DOHH2 (cell line): ENCODE measurements around the gene PRDM4.
"Not testable (repeated sequence)": the region's sequence is repeated elsewhere in the genome, so short reads cannot be mapped to it uniquely, and the experiment has no call there.

Source experiments
- H3F3A ChIP-seq: fragments of 200-600 bp; sonication (generic), shearing (Covaris generic); 2 replicates; pipeline ENCODE4 v1.6.0; 2016; ENCODE audit warnings: antibody characterized with exemption, mild to moderate bottlenecking; ENCODE audit not compliant: control insufficient read depth, insufficient read depth
- H3K27ac ChIP-seq: fragments of 200-600 bp; sonication (generic); 2 replicates; pipeline ENCODE4 v1.5.1; 2014; ENCODE audit warnings: low read depth, mild to moderate bottlenecking, low read length, moderate library complexity
- H3K27me3 ChIP-seq: fragments of 200-600 bp; sonication (generic); 2 replicates; pipeline ENCODE4 v1.6.1; 2014; ENCODE audit warnings: mild to moderate bottlenecking, low read length, mixed read lengths; ENCODE audit not compliant: control insufficient read depth
- H3K36me3 ChIP-seq: fragments of 200-600 bp; sonication (generic); 2 replicates; pipeline ENCODE4 v1.6.1; 2014; ENCODE audit warnings: mild to moderate bottlenecking, low read length, moderate library complexity, mixed read lengths; ENCODE audit not compliant: control insufficient read depth
- H3K4me1 ChIP-seq: fragments of 200-600 bp; sonication (generic); 2 replicates; pipeline ENCODE4 v1.6.1; 2014; ENCODE audit warnings: mild to moderate bottlenecking, low read length, mixed read lengths; ENCODE audit not compliant: control insufficient read depth
- H3K4me2 ChIP-seq: fragments of 200-600 bp; sonication (generic); 2 replicates; pipeline ENCODE4 v1.6.0; 2014; ENCODE audit warnings: mild to moderate bottlenecking, low read length, moderate library complexity
- H3K4me3 ChIP-seq: fragments of 200-600 bp; sonication (generic); 2 replicates; pipeline ENCODE4 v1.5.1; 2014; ENCODE audit warnings: mild to moderate bottlenecking, low read length, mixed read lengths
- H3K79me2 ChIP-seq: fragments of 200-600 bp; sonication (generic); 2 replicates; pipeline ENCODE4 v1.6.1; 2014; ENCODE audit warnings: mild to moderate bottlenecking, low read length, mixed read lengths; ENCODE audit not compliant: control insufficient read depth
- H3K9me2 ChIP-seq: fragments of 200-600 bp; sonication (generic); replicated peaks from 2 replicates; pipeline ENCODE4 v1.6.1; 2014; ENCODE audit warnings: mild to moderate bottlenecking, low read length, mixed read lengths; ENCODE audit not compliant: control insufficient read depth
- H3K9me3 ChIP-seq: fragments of 200-600 bp; sonication (generic); 2 replicates; pipeline ENCODE4 v1.6.1; 2014; ENCODE audit warnings: antibody characterized with exemption, low read length, mixed read lengths; ENCODE audit not compliant: control insufficient read depth, insufficient read depth
- H4K20me1 ChIP-seq: fragments of 200-600 bp; sonication (generic); 2 replicates; pipeline ENCODE4 v1.6.0; 2014; ENCODE audit warnings: low read depth, mild to moderate bottlenecking, antibody characterized with exemption, low read length, moderate library complexity; ENCODE audit not compliant: control insufficient read depth, insufficient read depth
- EZH2phosphoT487 ChIP-seq: fragments of 200-600 bp; sonication (generic); IDR thresholded peaks from 2 replicates; pipeline ENCODE4 v1.6.1; 2017; ENCODE audit warnings: borderline replicate concordance, mild to moderate bottlenecking, antibody characterized with exemption, low read length, moderate library complexity, mixed read lengths
- TF ChIP-seq, protein P1 (sequence below): fragments of 200-600 bp; sonication (generic); IDR thresholded peaks from one replicate; pipeline ENCODE4 v1.5.1; 2014; ENCODE audit warnings: antibody characterized with exemption, mild to moderate bottlenecking, low read depth, low read length; ENCODE audit not compliant: poor library complexity, severe bottlenecking

The PRDM4 gene

DNA sequence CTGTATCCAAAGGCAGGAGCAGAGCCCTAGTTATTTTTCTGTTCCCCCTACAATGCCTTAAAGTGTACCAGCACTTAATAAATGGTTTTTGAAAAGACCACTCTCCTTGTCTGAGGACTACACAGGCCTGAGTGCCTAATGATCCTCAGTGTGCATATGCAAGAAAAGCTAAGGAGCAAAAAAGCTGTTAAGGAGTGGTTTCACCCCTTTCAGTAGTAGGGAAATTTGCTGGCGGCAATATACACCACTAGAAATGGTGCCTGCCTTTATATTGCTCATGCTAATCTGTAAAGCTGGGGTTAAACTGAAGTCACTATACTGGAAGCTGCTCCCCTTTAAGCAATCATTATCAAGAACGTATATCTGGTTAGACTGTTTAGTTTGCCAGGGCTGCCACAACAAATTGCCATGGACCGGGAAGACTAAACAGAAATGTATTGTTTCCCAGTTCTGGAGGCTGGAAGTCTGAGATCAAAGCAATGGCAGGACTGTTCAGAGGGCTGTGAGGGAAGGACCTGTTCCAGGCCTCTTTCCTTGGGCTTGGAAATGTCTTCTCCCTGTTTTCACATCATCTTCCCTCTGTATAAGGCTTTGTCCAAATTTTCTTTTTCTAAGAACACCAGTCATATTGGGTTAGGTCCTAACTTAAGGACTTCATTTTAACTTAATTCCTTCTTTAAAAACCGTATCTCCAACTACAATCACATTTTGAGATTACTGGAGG lies 30.2 kb downstream of the PRDM4 start:
- Histone ChIP-seq H3K36me3 (peaks cover 29% of the 10 kb centered on the region), H3K27me3 (no peaks in the 10 kb centered on the region), H3K4me3 (no peak overlapping the region), H3K9me2 (no peaks in the 10 kb centered on the region), H3K27ac (no peak overlapping the region), H3K9me3 (no peaks in the 10 kb centered on the region), H3K79me2 (no peaks in the 10 kb centered on the region), H3K4me1 (peaks cover 5% of the 10 kb centered on the region), H3F3A (peaks cover 5% of the 10 kb centered on the region; the same call in 1 of the 2 replicates), H3K4me2 (no peak overlapping the region), H4K20me1 (peaks cover 7% of the 10 kb centered on the region; the same call in 1 of the 2 replicates)
- TF ChIP-seq, protein P1, sequence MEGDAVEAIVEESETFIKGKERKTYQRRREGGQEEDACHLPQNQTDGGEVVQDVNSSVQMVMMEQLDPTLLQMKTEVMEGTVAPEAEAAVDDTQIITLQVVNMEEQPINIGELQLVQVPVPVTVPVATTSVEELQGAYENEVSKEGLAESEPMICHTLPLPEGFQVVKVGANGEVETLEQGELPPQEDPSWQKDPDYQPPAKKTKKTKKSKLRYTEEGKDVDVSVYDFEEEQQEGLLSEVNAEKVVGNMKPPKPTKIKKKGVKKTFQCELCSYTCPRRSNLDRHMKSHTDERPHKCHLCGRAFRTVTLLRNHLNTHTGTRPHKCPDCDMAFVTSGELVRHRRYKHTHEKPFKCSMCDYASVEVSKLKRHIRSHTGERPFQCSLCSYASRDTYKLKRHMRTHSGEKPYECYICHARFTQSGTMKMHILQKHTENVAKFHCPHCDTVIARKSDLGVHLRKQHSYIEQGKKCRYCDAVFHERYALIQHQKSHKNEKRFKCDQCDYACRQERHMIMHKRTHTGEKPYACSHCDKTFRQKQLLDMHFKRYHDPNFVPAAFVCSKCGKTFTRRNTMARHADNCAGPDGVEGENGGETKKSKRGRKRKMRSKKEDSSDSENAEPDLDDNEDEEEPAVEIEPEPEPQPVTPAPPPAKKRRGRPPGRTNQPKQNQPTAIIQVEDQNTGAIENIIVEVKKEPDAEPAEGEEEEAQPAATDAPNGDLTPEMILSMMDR: no peak
- TF ChIP-seq EZH2phosphoT487: no peak

DNA sequence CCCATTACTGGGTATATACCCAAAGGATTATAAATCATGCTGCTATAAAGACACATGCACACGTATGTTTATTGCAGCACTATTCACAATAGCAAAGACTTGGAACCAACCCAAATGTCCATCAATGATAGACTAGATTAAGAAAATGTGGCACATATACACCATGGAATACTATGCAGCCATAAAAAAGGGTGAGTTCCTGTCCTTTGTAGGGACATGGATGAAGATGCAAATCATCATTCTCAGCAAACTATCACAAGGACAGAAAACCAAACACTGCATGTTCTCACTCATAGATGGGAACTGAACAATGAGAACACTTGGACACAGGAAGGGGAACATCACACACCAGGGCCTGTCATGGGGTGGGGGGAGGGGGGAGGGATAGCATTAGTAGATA lies 33.2 kb downstream of the PRDM4 start:
- H3K4me3 ChIP-seq, H3K9me3 ChIP-seq, H3K4me1 ChIP-seq, H3K27ac ChIP-seq, H3K4me2 ChIP-seq, H3K9me2 ChIP-seq, H3K27me3 ChIP-seq, H3K36me3 ChIP-seq, H3K79me2 ChIP-seq, H4K20me1 ChIP-seq, H3F3A ChIP-seq: not testable (repeated sequence)

DNA sequence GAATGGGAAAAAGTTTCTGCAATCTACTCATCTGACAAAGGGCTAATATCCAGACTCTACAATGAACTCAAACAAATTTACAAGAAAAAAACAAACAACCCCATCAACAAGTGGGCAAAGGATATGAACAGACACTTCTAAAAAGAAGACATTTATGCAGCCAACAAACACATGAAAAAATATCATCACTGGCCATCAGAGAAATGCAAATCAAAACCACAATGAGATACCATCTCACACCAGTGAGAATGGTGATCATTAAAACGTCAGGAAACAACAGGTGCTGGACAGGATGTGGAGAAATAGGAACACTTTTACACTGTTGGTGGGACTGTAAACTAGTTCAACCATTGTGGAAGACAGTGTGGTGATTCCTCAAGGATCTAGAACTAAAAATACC lies 33.6 kb downstream of the PRDM4 start:
- not testable (repeated sequence) for H3K4me1 ChIP-seq, H3F3A ChIP-seq, H3K36me3 ChIP-seq, H3K4me3 ChIP-seq, H3K79me2 ChIP-seq, H3K9me3 ChIP-seq, H3K9me2 ChIP-seq, H3K4me2 ChIP-seq, H4K20me1 ChIP-seq, H3K27ac ChIP-seq, H3K27me3 ChIP-seq

DNA sequence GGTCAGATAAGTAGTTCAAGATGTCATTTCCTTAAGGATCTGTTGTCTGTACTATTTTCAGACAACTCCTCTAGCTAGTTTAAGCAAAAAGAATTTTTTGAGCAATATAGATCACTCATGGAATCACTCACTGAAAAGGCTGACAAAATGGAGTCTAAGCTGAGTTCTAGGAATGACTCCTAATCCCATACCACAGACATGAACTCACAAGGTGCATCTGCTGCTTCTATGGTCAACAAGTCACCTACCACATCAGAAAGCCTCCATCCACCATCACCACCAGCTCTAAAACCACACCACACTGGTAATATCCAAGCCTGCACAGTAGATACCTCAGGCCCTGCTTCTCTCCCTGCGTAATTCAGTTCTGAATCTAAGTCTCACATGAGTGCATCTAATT lies 42.3 kb downstream of the PRDM4 start:
- H3F3A ChIP-seq: no peaks in the 10 kb centered on the region
- H3K27me3 ChIP-seq: no peaks in the 10 kb centered on the region
- no peak overlapping the region for H3K4me2 ChIP-seq
- no peak overlapping the region for H3K4me3 ChIP-seq
- no peaks in the 10 kb centered on the region for H3K9me3 ChIP-seq
- H3K36me3 ChIP-seq: peaks cover 20% of the 10 kb centered on the region
- no peaks in the 10 kb centered on the region for H3K4me1 ChIP-seq
- no peaks in the 10 kb centered on the region for H4K20me1 ChIP-seq
- no peaks in the 10 kb centered on the region for H3K79me2 ChIP-seq
- TF ChIP-seq, protein P1: no peak
- no peak overlapping the region for H3K27ac ChIP-seq
- H3K9me2 ChIP-seq: no peaks in the 10 kb centered on the region
